Smooth muscle cell (in vitro differentiated cells): ENCODE results near the gene PRDX6. TPM values are rescaled to one million over a fixed set of nuclear protein-coding genes. Genes with fewer than 3 reads are reported as not detected.
A peak's percentile ranks its signal among the peaks of the same experiment; 100 is the strongest.

Experiments used
- DNase-seq: peaks from one replicate; lab custom pipeline; 2025; ENCODE audit not compliant: unreplicated experiment; lab: John Stamatoyannopoulos, UW
- H2AFZ ChIP-seq: fragments of 200-600 bp; sonication (generic); 2 replicates; pipeline ENCODE4 v1.6.0; 2016; ENCODE audit warnings: antibody characterized with exemption, low read depth, mild to moderate bottlenecking
- H3F3A ChIP-seq: fragments of 200-600 bp; sonication (generic); 2 replicates; pipeline ENCODE4 v1.6.0; 2017; ENCODE audit warnings: antibody characterized with exemption, low read depth
- H3K27ac ChIP-seq: fragments of 200-600 bp; sonication (generic); 2 replicates; pipeline ENCODE4 v1.5.1; 2016; ENCODE audit warnings: low read depth, mild to moderate bottlenecking
- H3K27me3 ChIP-seq: fragments of 200-600 bp; sonication (generic); 2 replicates; pipeline ENCODE4 v1.6.1; 2016; ENCODE audit warnings: low read depth, mild to moderate bottlenecking
- H3K36me3 ChIP-seq: fragments of 200-600 bp; sonication (generic); 2 replicates; pipeline ENCODE4 v1.5.1; 2016; ENCODE audit warnings: low read depth
- H3K4me1 ChIP-seq: fragments of 200-600 bp; sonication (generic); 2 replicates; pipeline ENCODE4 v1.5.1; 2016; ENCODE audit warnings: low read depth
- H3K4me2 ChIP-seq: fragments of 200-600 bp; sonication (generic); 2 replicates; pipeline ENCODE4 v1.6.0; 2016; ENCODE audit warnings: mild to moderate bottlenecking
- H3K4me3 ChIP-seq: fragments of 200-600 bp; sonication (generic); 2 replicates; pipeline ENCODE4 v1.5.1; 2016; ENCODE audit warnings: mild to moderate bottlenecking
- H3K79me2 ChIP-seq: fragments of 200-600 bp; sonication (generic); 2 replicates; pipeline ENCODE4 v1.6.0; 2016; ENCODE audit warnings: low read depth, mild to moderate bottlenecking
- H3K9ac ChIP-seq: fragments of 200-600 bp; sonication (generic); 2 replicates; pipeline ENCODE4 v1.6.0; 2016; ENCODE audit warnings: low read depth
- H3K9me3 ChIP-seq: fragments of 200-600 bp; sonication (generic); replicated peaks from 2 replicates; pipeline ENCODE4 v1.5.1; 2016; ENCODE audit warnings: low read depth
- H4K20me1 ChIP-seq: fragments of 200-600 bp; sonication (generic); 2 replicates; pipeline ENCODE4 v1.6.0; 2016; ENCODE audit warnings: low read depth
- CTCF ChIP-seq: fragments of 200-600 bp; sonication (generic); IDR thresholded peaks from 2 replicates; pipeline ENCODE4 v1.5.1; 2017; ENCODE audit warnings: borderline replicate concordance, mild to moderate bottlenecking, antibody characterized with exemption; ENCODE audit not compliant: insufficient read depth, poor library complexity, severe bottlenecking
- WGBS: methylation state at CpG from one replicate; pipeline ENCODE4 v1.1.7; 2016; ENCODE audit warnings: low lambda C conversion rate; 5-methylcytosine and 5-hydroxymethylcytosine counted together
- polyA plus RNA-seq: library from polyadenylated mRNA; unstranded; fragments of >200 nt; fragmentation: Nextera tagmentation; extraction: Ambion mirVana; gene quantifications from 2 replicates; pipeline ENCODE4 v1.2.1, GENCODE V29; 2016
- total RNA-seq: library from RNA; depleted of rRNA; stranded (reverse); fragments of >200 nt; gene quantifications from 2 replicates; pipeline ENCODE4 v1.2.3, GENCODE V29; 2014

Gene PRDX6
- total and polyA plus RNA-seq, 2 experiments from 2014 or later: 484 to 689 TPM

GRCh38 chr1:173431304-173432045, 45.7 kb upstream of the PRDX6 start:
- TF ChIP-seq CTCF: peak; percentile 92
- Histone ChIP-seq H3K27me3 (no peaks in the 10 kb centered on the region), H3K4me3 (no peak overlapping the region), H3K27ac (no peak overlapping the region), H3K79me2 (no peaks in the 10 kb centered on the region), H3K4me1 (peaks cover 21% of the 10 kb centered on the region), H2AFZ (no peak overlapping the region), H3K4me2 (no peak overlapping the region), H3K36me3 (no peaks in the 10 kb centered on the region), H4K20me1 (no peaks in the 10 kb centered on the region), H3K9me3 (no peaks in the 10 kb centered on the region), H3F3A (peaks cover 4% of the 10 kb centered on the region), H3K9ac (no peak overlapping the region)
- 32% methylated on average over 6 of the region's 6 CpGs for WGBS
- peak; percentile 53 for DNase-seq

DNA sequence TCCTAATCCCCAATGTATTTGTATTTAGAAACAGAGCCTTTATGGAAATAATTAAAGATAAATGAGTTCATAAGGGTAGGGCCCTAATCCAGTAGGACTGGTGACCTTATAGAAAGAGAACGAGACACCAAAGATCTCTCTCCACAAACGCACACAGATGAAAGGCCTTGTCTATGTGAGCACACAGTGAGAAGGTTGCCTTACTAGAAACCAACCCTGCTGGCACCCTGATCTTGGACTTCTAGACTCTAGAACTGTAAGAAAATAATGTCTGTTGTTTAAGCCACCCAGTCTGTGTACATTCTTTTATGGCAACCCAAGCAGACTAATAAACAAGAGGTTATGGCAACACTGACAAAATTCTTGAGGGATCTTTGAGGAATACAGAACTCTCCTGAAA, 44.8 kb upstream of the PRDX6 start:
- no peak for DNase-seq
- no peak overlapping the region for H3K4me2 ChIP-seq
- H4K20me1 ChIP-seq: no peaks in the 10 kb centered on the region
- H3K4me1 ChIP-seq: peaks cover 21% of the 10 kb centered on the region
- H3K27me3 ChIP-seq: no peaks in the 10 kb centered on the region
- H3K9ac ChIP-seq: no peak overlapping the region
- H3K4me3 ChIP-seq: no peak overlapping the region
- H3K79me2 ChIP-seq: no peaks in the 10 kb centered on the region
- H3K27ac ChIP-seq: no peak overlapping the region
- H2AFZ ChIP-seq: no peak overlapping the region
- H3K36me3 ChIP-seq: no peaks in the 10 kb centered on the region
- TF ChIP-seq CTCF: no peak
- no peaks in the 10 kb centered on the region for H3K9me3 ChIP-seq
- 95% methylated on average over 2 of the region's 2 CpGs for WGBS
- H3F3A ChIP-seq: peaks cover 4% of the 10 kb centered on the region

GRCh38 chr1:173433751-173434326, 43.3 kb upstream of the PRDX6 start:
- Histone ChIP-seq H2AFZ (no peak overlapping the region), H3F3A (peaks cover 4% of the 10 kb centered on the region), H3K4me3 (no peak overlapping the region), H3K9me3 (no peaks in the 10 kb centered on the region), H3K9ac (no peak overlapping the region), H3K79me2 (no peaks in the 10 kb centered on the region), H3K27me3 (no peaks in the 10 kb centered on the region), H3K4me1 (peaks cover 21% of the 10 kb centered on the region), H3K36me3 (no peaks in the 10 kb centered on the region), H3K27ac (no peak overlapping the region), H4K20me1 (no peaks in the 10 kb centered on the region), H3K4me2 (no peak overlapping the region)
- no peak for TF ChIP-seq CTCF
- DNase-seq: no peak
- 95% methylated on average over 2 of the region's 2 CpGs for WGBS
